IPS-11a (cell line): ENCODE data around the gene ITGB1BP1.
"Not testable (repeated sequence)": the region's sequence is repeated elsewhere in the genome, so short reads cannot be mapped to it uniquely, and the experiment has no call there.

Experiments
- H3K4me3 ChIP-seq: one replicate; pipeline ENCODE4 v1.5.1; 2013; ENCODE audit warnings: low read depth, low read length, control low read depth

Gene ITGB1BP1

GRCh38 chr2:9401646-9402371 is 21.5 kb downstream of the ITGB1BP1 start:
- H3K4me3 ChIP-seq, result no peak overlapping the region

- no peak overlapping the region for H3K4me3 ChIP-seq
Measured at GRCh38 chr2:9401059-9401547, 22.2 kb downstream of the ITGB1BP1 start.

GRCh38 chr2:9400268-9401058 is 22.9 kb downstream of the ITGB1BP1 start:
- H3K4me3 ChIP-seq, result no peak overlapping the region

- H3K4me3 ChIP-seq, result no peak overlapping the region
Measured at GRCh38 chr2:9398881-9399780, 24.2 kb downstream of the ITGB1BP1 start.

GRCh38 chr2:9398251-9398650 is 25.1 kb downstream of the ITGB1BP1 start:
- H3K4me3 ChIP-seq, result not testable (repeated sequence)

- no peak overlapping the region for H3K4me3 ChIP-seq
Measured at GRCh38 chr2:9397201-9397600, 26.1 kb downstream of the ITGB1BP1 start.

- no peak overlapping the region for H3K4me3 ChIP-seq
Measured at GRCh38 chr2:9394816-9395215, 28.5 kb downstream of the ITGB1BP1 start.

- H3K4me3 ChIP-seq, result no peak overlapping the region
Measured at GRCh38 chr2:9392898-9393765, 30.2 kb downstream of the ITGB1BP1 start.

GRCh38 chr2:9391961-9392720 is 31.2 kb downstream of the ITGB1BP1 start:
- H3K4me3 ChIP-seq, result no peak overlapping the region

GRCh38 chr2:9390991-9391390 is 32.3 kb downstream of the ITGB1BP1 start:
- H3K4me3 ChIP-seq, result no peak overlapping the region

GRCh38 chr2:9390151-9390850 is 33.0 kb downstream of the ITGB1BP1 start:
- H3K4me3 ChIP-seq, result no peak overlapping the region

GRCh38 chr2:9388950-9389911 is 34.1 kb downstream of the ITGB1BP1 start:
- no peak overlapping the region for H3K4me3 ChIP-seq

GRCh38 chr2:9388199-9388681 is 35.1 kb downstream of the ITGB1BP1 start:
- no peak overlapping the region for H3K4me3 ChIP-seq

GRCh38 chr2:9385841-9386240 is 37.5 kb downstream of the ITGB1BP1 start:
- H3K4me3 ChIP-seq, result no peak overlapping the region

GRCh38 chr2:9384521-9384920 is 38.8 kb downstream of the ITGB1BP1 start:
- H3K4me3 ChIP-seq, result no peak overlapping the region

- H3K4me3 ChIP-seq, result no peak overlapping the region
Measured at GRCh38 chr2:9382604-9383235, 40.6 kb downstream of the ITGB1BP1 start.
